ENCODE data around the gene KCNIP4.

Gene KCNIP4

DNA sequence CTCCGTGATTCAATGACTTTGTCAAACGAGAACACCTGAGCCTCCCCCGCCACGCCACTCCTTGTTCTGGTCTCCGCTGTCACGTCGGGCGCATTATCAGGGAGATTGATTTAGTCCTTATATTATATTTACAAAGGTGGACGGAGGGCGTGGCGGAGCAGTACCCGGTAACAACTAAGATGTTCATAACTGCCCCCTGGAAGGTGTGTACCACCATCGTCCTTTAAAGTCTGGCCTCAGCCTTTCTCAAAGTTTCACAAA, 964.1 kb downstream of the KCNIP4 start:
- TF ChIP-seq, protein P1, sequence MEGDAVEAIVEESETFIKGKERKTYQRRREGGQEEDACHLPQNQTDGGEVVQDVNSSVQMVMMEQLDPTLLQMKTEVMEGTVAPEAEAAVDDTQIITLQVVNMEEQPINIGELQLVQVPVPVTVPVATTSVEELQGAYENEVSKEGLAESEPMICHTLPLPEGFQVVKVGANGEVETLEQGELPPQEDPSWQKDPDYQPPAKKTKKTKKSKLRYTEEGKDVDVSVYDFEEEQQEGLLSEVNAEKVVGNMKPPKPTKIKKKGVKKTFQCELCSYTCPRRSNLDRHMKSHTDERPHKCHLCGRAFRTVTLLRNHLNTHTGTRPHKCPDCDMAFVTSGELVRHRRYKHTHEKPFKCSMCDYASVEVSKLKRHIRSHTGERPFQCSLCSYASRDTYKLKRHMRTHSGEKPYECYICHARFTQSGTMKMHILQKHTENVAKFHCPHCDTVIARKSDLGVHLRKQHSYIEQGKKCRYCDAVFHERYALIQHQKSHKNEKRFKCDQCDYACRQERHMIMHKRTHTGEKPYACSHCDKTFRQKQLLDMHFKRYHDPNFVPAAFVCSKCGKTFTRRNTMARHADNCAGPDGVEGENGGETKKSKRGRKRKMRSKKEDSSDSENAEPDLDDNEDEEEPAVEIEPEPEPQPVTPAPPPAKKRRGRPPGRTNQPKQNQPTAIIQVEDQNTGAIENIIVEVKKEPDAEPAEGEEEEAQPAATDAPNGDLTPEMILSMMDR (IDR thresholded peaks at IDR 0.05) = no peak

DNA sequence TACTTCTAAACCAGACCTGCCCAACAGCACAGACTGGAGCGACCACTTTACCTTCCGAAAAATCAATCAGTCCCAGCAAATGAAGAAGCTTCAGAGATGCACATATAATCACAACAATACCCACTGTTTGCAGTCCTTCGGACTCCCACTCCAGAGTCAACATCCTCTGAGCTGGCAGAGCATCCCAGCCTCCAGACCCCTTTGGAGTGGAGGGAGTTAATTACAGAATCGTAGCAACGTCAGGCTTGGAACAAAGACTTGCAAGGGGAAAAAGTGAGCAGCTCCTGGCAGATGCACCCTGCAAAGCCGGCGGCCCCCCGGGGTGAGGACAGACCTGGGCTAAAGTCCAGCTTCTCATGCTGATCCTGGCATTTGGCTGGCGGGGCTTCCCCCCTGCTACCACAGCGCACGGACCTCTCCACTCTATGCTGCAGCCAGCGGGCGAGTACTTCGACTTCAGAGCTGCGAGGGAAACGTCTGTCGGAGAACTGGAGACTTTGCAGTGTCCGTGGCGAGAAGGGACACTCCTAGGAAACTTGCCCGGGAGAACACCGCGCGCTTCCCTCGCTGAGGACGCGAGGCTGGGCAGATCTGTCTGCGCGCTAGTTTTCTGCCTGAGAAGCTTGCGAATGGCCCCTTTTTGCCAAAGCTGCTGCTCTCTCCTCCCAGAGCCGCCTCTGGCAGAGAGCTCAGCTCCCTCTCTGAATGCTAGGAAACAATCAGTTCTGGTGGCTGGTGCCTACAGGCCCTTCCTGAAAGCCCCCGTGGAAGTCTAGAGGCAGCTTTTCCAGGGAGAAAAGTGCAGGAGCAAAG, 964.6 kb downstream of the KCNIP4 start:
- TF ChIP-seq, protein P1 (IDR thresholded peaks at IDR 0.05) = no peak

DNA sequence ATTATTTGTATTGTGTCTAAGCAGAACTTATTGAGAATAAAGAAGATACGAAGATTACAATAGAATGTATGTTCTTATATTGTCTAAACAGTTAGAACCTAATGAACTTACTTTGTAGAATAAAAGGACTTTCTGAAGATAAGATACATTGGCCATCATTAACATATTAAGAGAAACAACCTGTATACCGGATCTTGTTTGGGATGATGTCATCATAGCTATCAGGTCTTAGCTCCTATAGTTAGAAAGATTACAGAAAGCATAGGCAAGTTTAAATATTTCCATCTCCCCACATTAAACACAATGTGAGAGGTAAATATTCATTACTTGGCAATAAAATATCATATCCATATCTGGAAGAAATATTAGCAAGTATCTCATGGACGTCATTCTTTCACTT, 966.0 kb downstream of the KCNIP4 start:
- TF ChIP-seq, protein P1 (IDR thresholded peaks at IDR 0.05) = no peak

GRCh38 chr4:20960291-20960690, 988.3 kb downstream of the KCNIP4 start:
- TF ChIP-seq, protein P1 (IDR thresholded peaks at IDR 0.05) = no peak

DNA sequence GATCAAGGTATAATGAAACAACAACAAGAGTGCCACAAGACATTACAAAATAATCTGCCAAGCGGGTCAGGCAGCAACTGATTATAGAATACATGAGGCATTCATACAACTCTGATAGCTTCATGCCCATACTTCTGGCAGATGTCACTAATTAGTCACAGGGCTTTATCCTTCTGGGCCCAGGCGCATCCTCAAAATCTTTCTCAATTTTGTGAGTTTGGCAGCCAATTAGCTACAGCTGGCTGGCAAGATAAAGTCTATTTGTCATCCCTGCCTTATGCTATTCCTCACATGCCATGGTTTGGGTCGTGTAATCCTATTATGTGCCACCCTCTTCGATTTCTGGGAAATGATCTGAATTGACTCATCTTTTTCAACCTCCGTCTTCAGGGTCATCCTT, 994.0 kb downstream of the KCNIP4 start:
- TF ChIP-seq, protein P1 (IDR thresholded peaks at IDR 0.05) = no peak

- TF ChIP-seq, protein P1 (IDR thresholded peaks at IDR 0.05) = no peak
Observed at GRCh38 chr4:20944961-20945360, 1003.6 kb downstream of the KCNIP4 start.

GRCh38 chr4:20944451-20944850, 1004.1 kb downstream of the KCNIP4 start:
- TF ChIP-seq, protein P1 (IDR thresholded peaks at IDR 0.05) = no peak

DNA sequence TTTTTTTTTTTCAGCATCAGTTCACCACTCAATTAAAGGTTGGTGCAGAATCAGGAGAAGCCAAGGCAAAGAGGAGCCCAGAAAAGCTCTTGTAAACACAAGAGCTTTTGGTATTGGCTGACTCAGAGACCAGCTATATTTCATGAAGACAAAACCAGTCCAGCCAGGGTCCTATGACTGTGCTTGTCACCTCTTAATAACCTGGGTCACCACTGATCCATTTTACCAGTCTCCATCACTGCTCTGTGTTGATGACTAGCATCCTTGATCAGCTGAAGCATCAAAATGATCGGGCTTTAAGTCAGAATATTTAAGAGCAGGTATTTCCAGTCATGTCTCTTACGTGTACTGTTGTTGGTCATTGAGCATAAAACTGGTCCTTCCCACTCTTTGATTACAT, 1010.4 kb downstream of the KCNIP4 start:
- TF ChIP-seq, protein P1 (IDR thresholded peaks at IDR 0.05) = no peak
